NCI-H1417 (cell line): ENCODE measurements around the gene ADORA1.

Source experiments
- DNase-seq, 3 experiments: peaks; one replicate each; lab custom pipeline; 2025; lab: John Stamatoyannopoulos, UW

The ADORA1 gene

GRCh38 chr1:203156280-203156679, 28.8 kb downstream of the ADORA1 start:
- peak in 1 of 3 experiments; percentile 12 for DNase-seq

- no peak for DNase-seq
Measured at GRCh38 chr1:203158423-203158822, 30.9 kb downstream of the ADORA1 start.

- peak in 2 of 3 experiments; percentile 27 to 90 for DNase-seq
Measured at GRCh38 chr1:203158960-203159665, 31.6 kb downstream of the ADORA1 start.

GRCh38 chr1:203159844-203160243, 32.3 kb downstream of the ADORA1 start:
- DNase-seq = no peak

GRCh38 chr1:203161175-203161574, 33.6 kb downstream of the ADORA1 start:
- DNase-seq = no peak

- DNase-seq = no peak
Measured at GRCh38 chr1:203161703-203162102, 34.2 kb downstream of the ADORA1 start.

GRCh38 chr1:203162403-203162802, 34.9 kb downstream of the ADORA1 start:
- no peak for DNase-seq

GRCh38 chr1:203163891-203164635, 36.5 kb downstream of the ADORA1 start:
- no peak for DNase-seq

- DNase-seq = no peak
Measured at GRCh38 chr1:203165101-203165799, 37.7 kb downstream of the ADORA1 start.

- DNase-seq = no peak
Measured at GRCh38 chr1:203165800-203166161, 38.3 kb downstream of the ADORA1 start.

GRCh38 chr1:203166192-203166940, 38.8 kb downstream of the ADORA1 start:
- DNase-seq = no peak

- DNase-seq = peak in 1 of 3 experiments; percentile 7
Measured at GRCh38 chr1:203167026-203167912, 39.7 kb downstream of the ADORA1 start.

GRCh38 chr1:203167913-203168200, 40.3 kb downstream of the ADORA1 start:
- DNase-seq = no peak

- DNase-seq = no peak
Measured at GRCh38 chr1:203168256-203168786, 40.8 kb downstream of the ADORA1 start.

- DNase-seq = no peak
Measured at GRCh38 chr1:203168991-203169390, 41.5 kb downstream of the ADORA1 start.

- no peak for DNase-seq
Measured at GRCh38 chr1:203169770-203170520, 42.4 kb downstream of the ADORA1 start.

- DNase-seq = no peak
Measured at GRCh38 chr1:203170625-203171330, 43.3 kb downstream of the ADORA1 start.

GRCh38 chr1:203171341-203172183, 44.0 kb downstream of the ADORA1 start:
- DNase-seq = no peak
